Measurements from ENCODE around the gene VAT1L.

Gene VAT1L

DNA sequence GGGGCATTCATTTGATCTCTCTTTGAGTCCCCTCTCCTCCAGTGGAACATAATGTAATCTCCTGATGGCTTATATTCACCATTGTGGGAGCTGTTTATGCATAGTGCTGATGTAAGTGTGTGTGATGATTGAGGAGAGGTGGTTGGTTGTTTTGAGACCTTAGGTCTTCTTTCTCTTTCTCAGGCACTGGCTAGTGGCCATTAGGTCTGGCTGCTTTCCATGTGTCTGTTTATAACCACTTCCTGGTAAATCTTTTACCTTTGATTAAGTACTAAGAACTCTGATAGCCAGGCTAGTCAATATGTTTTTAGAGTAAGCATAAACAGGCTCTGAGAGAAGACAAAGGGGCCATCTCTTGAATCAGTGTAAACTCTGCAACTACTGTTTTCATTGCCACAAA, 27.9 kb downstream of the VAT1L start:
- H3K9me3 ChIP-seq (ENCODE audit: control insufficient read depth, low read length): no peaks in the 10 kb centered on the region
- no peak overlapping the region for H3K9ac ChIP-seq (ENCODE audit: low read length)
- no peaks in the 10 kb centered on the region for H3K4me1 ChIP-seq (ENCODE audit: control insufficient read depth, insufficient read depth, low read length)
- H3K27me3 ChIP-seq (ENCODE audit: control insufficient read depth, insufficient read depth, low read length): no peaks in the 10 kb centered on the region
- no peaks in the 10 kb centered on the region for H3K36me3 ChIP-seq (ENCODE audit: control insufficient read depth, insufficient read depth, low read length)
- H3K4me3 ChIP-seq (ENCODE audit: low read length): no peak overlapping the region

DNA sequence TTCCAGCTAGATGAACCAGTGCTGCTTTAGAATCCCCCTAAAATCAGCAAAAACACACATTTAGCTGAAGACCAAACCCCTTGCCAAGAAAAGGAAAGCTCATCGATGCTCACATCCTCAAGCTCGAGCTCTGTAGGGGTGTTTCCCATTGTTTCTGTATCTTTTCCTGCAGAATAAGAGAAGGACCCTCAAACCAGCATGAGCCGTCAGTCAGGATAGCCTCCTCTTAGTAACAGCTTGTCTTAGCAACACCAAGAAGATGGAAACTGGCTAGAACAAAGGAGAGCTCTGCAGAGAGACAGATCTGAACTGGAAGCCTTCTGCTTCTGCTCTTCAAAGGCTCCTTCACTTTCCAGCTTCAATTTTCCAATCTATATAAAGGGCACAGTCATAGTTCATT, 32.0 kb downstream of the VAT1L start:
- Histone ChIP-seq H3K27me3 (ENCODE audit: control insufficient read depth, insufficient read depth, low read length) (no peaks in the 10 kb centered on the region), H3K4me1 (ENCODE audit: control insufficient read depth, insufficient read depth, low read length) (no peaks in the 10 kb centered on the region), H3K4me3 (ENCODE audit: low read length) (no peak overlapping the region), H3K36me3 (ENCODE audit: control insufficient read depth, insufficient read depth, low read length) (no peaks in the 10 kb centered on the region), H3K9me3 (ENCODE audit: control insufficient read depth, low read length) (no peaks in the 10 kb centered on the region), H3K9ac (ENCODE audit: low read length) (no peak overlapping the region)

DNA sequence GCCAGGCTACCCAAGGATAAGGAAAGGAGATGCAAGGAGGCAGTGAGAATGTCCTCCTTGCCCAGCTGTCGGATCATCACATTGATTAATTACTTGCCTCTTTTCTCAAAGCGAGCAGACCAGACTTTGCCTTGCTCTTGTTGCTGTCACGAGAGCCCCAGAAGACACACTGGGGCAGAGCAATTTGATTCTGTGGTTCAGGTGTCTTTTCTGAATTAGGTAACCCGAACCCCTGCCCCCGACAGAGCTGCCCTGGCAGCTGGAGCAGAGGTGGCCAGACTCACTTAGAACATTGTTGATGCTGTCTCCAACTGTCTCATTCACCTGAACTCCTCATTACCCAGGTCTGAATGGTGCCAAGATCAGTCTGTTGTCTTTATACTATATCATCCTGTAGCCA, 34.3 kb downstream of the VAT1L start:
- Histone ChIP-seq H3K27me3 (ENCODE audit: control insufficient read depth, insufficient read depth, low read length) (no peaks in the 10 kb centered on the region), H3K4me1 (ENCODE audit: control insufficient read depth, insufficient read depth, low read length) (no peaks in the 10 kb centered on the region), H3K4me3 (ENCODE audit: low read length) (no peak overlapping the region), H3K36me3 (ENCODE audit: control insufficient read depth, insufficient read depth, low read length) (no peaks in the 10 kb centered on the region), H3K9ac (ENCODE audit: low read length) (no peak overlapping the region), H3K9me3 (ENCODE audit: control insufficient read depth, low read length) (no peaks in the 10 kb centered on the region)

DNA sequence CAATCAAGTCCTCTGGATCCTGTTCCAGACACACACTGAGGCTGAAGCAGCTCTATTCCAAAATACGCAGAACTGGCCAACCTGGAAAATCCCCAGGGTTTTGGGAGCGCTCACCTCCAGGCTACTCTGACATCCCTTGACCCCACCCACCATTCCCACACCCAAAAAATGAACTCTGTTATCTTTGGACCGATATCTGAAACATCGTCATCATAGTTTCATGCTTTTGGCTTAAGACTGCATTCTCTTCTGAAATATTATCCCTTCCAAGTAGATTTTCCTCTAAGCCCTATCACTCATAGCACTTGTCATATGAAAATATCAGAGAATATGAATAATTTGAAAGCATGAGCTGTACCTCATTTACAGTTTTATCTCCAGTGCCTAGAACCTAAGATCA, 34.7 kb downstream of the VAT1L start:
- H3K27me3 ChIP-seq (ENCODE audit: control insufficient read depth, insufficient read depth, low read length): no peaks in the 10 kb centered on the region
- H3K4me3 ChIP-seq (ENCODE audit: low read length): no peak overlapping the region
- H3K4me1 ChIP-seq (ENCODE audit: control insufficient read depth, insufficient read depth, low read length): no peaks in the 10 kb centered on the region
- H3K9ac ChIP-seq (ENCODE audit: low read length): no peak overlapping the region
- no peaks in the 10 kb centered on the region for H3K9me3 ChIP-seq (ENCODE audit: control insufficient read depth, low read length)
- H3K36me3 ChIP-seq (ENCODE audit: control insufficient read depth, insufficient read depth, low read length): no peaks in the 10 kb centered on the region

DNA sequence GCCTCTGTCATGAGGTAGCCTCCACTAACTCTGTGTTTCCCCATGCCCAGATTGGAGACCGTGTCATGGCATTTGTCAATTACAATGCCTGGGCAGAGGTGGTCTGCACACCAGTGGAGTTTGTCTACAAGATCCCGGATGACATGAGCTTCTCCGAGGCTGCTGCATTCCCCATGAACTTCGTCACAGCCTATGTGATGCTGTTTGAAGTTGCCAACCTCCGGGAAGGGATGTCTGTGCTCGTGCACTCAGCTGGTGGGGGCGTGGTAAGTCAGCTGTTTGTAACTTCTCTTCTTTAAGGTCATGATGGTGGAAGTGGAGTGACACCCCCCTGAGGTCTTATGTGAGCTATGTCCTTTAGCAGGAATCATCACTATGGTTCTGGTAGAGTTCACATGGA, 36.8 kb downstream of the VAT1L start:
- no peak overlapping the region for H3K9ac ChIP-seq (ENCODE audit: low read length)
- no peaks in the 10 kb centered on the region for H3K27me3 ChIP-seq (ENCODE audit: control insufficient read depth, insufficient read depth, low read length)
- no peak overlapping the region for H3K4me3 ChIP-seq (ENCODE audit: low read length)
- no peaks in the 10 kb centered on the region for H3K4me1 ChIP-seq (ENCODE audit: control insufficient read depth, insufficient read depth, low read length)
- H3K36me3 ChIP-seq (ENCODE audit: control insufficient read depth, insufficient read depth, low read length): no peaks in the 10 kb centered on the region
- no peaks in the 10 kb centered on the region for H3K9me3 ChIP-seq (ENCODE audit: control insufficient read depth, low read length)

DNA sequence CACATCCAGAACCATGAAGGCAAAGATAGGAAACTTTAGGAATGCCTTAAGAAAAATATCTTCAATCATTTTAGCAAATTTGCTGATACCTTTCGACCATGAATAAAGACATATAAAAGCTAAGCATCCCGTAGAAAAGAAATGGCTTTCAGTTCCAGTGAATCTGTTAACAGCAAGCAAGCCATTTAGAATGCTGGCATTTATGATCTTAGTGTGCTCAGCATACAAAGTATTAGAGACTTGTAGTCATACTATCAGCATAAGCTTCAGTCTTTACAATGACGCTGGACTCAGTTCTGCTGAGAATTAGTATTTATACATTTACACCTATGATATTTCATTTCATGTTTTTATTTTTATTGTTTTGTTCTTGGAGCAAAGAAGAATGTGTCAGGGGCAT, 38.7 kb downstream of the VAT1L start:
- Histone ChIP-seq H3K4me3 (ENCODE audit: low read length) (no peak overlapping the region), H3K27me3 (ENCODE audit: control insufficient read depth, insufficient read depth, low read length) (no peaks in the 10 kb centered on the region), H3K9me3 (ENCODE audit: control insufficient read depth, low read length) (no peaks in the 10 kb centered on the region), H3K36me3 (ENCODE audit: control insufficient read depth, insufficient read depth, low read length) (no peaks in the 10 kb centered on the region), H3K9ac (ENCODE audit: low read length) (no peak overlapping the region), H3K4me1 (ENCODE audit: control insufficient read depth, insufficient read depth, low read length) (no peaks in the 10 kb centered on the region)

DNA sequence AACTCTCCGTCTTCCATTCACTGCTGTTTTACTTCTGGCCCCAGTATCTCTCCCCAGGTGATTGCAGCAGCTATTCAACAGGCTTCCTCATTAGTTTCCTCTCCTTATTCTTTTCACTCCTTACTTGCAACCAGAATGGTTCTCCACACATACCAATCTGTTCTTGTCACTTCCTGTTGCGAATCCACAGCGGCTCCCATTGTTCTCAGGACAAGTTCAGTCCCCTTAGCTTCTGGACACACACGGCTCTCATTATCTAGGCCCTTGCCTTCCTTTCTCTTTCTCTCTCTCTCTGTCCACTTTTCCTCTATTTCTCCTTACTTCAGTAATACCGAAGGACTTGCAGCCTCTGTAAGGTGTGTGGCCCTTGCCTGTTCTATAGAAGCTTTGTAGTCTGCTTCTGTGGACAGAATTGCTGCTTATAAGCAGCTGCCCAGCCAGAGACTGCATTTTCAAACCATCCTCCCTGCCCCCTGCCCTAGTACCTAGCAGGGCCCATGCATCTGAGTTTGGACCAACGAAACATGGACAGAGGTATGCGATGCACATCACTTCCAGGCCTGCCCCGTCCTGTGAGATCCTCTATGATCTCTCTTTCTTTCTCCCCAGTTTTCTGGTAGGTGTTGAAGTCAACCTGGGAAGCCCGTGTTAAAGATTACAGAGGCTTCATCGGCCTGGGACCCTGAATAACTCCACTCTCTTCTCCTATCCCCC, 45.7 kb downstream of the VAT1L start:
- Histone ChIP-seq H3K4me3 (ENCODE audit: low read length) (no peak overlapping the region), H3K27me3 (ENCODE audit: control insufficient read depth, insufficient read depth, low read length) (no peaks in the 10 kb centered on the region), H3K9me3 (ENCODE audit: control insufficient read depth, low read length) (no peaks in the 10 kb centered on the region), H3K9ac (ENCODE audit: low read length) (no peak overlapping the region), H3K4me1 (ENCODE audit: control insufficient read depth, insufficient read depth, low read length) (no peaks in the 10 kb centered on the region), H3K36me3 (ENCODE audit: control insufficient read depth, insufficient read depth, low read length) (no peaks in the 10 kb centered on the region)

DNA sequence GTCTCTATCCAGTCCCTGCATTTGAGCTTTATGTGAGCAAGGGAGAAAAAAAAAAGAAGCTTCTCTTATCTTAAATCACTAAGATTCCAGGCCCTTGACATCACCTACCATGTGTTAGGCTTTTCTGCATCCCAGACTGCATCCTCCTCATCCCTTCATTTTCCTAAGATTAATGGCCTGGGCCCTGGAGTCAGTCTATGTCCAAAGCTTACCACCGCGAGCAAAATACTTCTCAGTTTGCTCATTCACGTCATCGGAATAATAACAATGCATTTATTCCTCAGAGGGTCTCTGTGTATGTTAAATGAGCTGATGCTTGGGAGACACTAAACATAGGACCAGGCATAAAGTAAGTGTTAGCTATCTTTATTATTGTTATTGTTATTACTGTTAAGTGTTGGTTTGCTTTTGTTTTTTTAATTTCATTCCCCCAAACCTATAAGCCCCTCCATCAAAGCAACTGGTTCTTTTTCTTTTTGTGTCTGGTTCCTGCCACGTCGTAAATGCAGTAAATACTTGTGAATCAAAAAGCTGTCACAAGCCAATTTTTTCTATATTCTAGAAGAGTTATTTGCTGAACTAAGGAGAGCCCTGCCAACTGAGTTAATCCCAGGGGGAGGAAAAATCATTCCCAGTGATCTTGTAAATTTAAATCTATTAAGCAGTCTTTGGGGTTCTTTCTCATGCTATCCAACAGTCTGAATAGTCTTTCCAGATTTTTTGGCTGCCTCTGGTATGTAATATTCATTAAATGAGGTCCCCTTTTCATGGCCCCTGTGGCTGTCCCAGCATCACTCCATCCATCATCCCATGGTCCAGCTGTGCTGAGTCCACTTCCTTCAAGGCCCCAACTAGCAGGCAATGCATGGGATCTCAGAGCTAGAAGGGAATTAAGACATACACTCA, 46.5 kb downstream of the VAT1L start:
- H3K4me3 ChIP-seq (ENCODE audit: low read length): no peak overlapping the region
- no peaks in the 10 kb centered on the region for H3K27me3 ChIP-seq (ENCODE audit: control insufficient read depth, insufficient read depth, low read length)
- H3K9ac ChIP-seq (ENCODE audit: low read length): no peak overlapping the region
- no peaks in the 10 kb centered on the region for H3K36me3 ChIP-seq (ENCODE audit: control insufficient read depth, insufficient read depth, low read length)
- no peaks in the 10 kb centered on the region for H3K4me1 ChIP-seq (ENCODE audit: control insufficient read depth, insufficient read depth, low read length)
- H3K9me3 ChIP-seq (ENCODE audit: control insufficient read depth, low read length): no peaks in the 10 kb centered on the region

DNA sequence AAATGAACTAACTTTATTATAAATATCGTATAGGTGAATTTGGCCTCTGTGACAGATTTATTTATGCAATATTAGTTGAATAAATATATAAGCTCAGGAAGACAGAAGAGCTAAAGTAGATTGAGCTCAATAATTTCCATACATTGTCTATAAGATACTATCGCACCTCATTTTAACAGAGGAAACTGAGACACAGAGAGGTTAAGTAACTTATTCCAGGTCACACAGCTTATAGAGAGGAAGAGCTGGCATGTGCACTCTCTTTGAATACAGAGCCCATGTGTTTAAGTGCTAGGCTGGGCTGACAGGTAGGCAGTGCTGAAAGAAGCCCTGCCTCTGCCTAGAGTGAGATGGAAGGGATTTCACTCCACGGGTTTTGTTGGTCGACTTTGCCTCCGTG, 48.4 kb downstream of the VAT1L start:
- no peak overlapping the region for H3K9ac ChIP-seq (ENCODE audit: low read length)
- H3K9me3 ChIP-seq (ENCODE audit: control insufficient read depth, low read length): no peaks in the 10 kb centered on the region
- H3K4me3 ChIP-seq (ENCODE audit: low read length): no peak overlapping the region
- H3K4me1 ChIP-seq (ENCODE audit: control insufficient read depth, insufficient read depth, low read length): no peaks in the 10 kb centered on the region
- H3K27me3 ChIP-seq (ENCODE audit: control insufficient read depth, insufficient read depth, low read length): no peaks in the 10 kb centered on the region
- H3K36me3 ChIP-seq (ENCODE audit: control insufficient read depth, insufficient read depth, low read length): no peaks in the 10 kb centered on the region

DNA sequence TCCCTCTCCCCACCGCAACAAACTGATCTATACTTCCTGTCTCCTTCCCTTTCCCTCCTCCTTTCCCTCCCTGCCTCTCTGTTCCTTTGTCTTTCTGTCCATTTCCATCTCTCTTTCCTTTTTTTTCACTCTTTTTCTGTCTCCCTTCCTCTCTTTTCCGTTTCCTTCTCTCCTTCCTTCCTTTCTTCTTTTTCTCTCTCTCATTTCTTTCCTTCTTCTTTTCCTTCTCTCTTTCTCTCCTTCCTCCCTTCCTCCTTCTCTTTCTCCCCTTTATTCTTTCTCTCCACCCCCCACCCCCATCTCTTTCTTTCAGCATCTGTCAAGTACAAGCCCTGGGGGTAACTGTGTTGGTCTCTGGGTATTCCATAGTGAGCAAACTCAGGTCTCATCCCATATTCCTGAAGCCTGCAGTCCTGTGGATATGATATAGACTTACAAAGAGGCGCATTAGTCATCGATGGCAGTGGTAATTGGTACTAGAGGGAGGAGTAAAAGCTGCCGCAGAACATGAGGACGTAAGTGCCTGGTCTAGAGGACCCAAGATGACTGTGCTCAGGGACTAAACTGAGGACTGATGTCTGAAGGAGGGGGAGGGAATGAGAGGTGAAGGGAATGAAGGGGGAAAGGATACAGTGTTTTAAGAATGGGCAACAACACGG, 50.4 kb downstream of the VAT1L start:
- no peaks in the 10 kb centered on the region for H3K9me3 ChIP-seq (ENCODE audit: control insufficient read depth, low read length)
- no peaks in the 10 kb centered on the region for H3K4me1 ChIP-seq (ENCODE audit: control insufficient read depth, insufficient read depth, low read length)
- no peaks in the 10 kb centered on the region for H3K27me3 ChIP-seq (ENCODE audit: control insufficient read depth, insufficient read depth, low read length)
- H3K36me3 ChIP-seq (ENCODE audit: control insufficient read depth, insufficient read depth, low read length): no peaks in the 10 kb centered on the region
- no peak overlapping the region for H3K9ac ChIP-seq (ENCODE audit: low read length)
- H3K4me3 ChIP-seq (ENCODE audit: low read length): no peak overlapping the region

DNA sequence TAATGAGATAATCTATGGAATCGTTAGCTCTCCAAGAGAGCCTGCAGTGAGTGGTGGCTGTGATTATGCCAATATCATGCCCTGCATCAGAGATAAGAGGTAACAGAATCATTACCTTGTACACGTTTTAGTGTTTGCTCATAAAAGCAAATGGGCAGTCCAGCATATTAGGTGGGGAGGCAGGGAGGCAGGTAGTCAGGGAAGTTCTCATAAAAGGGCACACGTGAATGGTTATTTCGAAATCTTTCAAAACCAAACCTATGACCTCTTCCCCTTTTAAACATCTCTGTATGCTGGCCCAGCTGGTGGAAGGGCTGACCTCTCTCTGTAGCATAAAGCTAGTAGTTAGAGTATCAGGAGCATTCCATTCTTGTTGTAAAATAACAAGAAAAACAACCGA, 51.7 kb downstream of the VAT1L start:
- H3K36me3 ChIP-seq (ENCODE audit: control insufficient read depth, insufficient read depth, low read length): no peaks in the 10 kb centered on the region
- H3K9ac ChIP-seq (ENCODE audit: low read length): no peak overlapping the region
- H3K9me3 ChIP-seq (ENCODE audit: control insufficient read depth, low read length): no peaks in the 10 kb centered on the region
- H3K27me3 ChIP-seq (ENCODE audit: control insufficient read depth, insufficient read depth, low read length): no peaks in the 10 kb centered on the region
- no peak overlapping the region for H3K4me3 ChIP-seq (ENCODE audit: low read length)
- H3K4me1 ChIP-seq (ENCODE audit: control insufficient read depth, insufficient read depth, low read length): no peaks in the 10 kb centered on the region
